SK-N-SH treated with all-trans-retinoic acid at 6 μM for 48 hours (cell line): ENCODE results near the gene CDIPT.

ENCODE experiments used
- ATAC-seq: fragments of 200-7000 bp; cut with Tn5 transposase; 3 replicates; pipeline ENCODE4 v1.9.1; 2020; ENCODE audit warnings: mild to moderate bottlenecking, moderate library complexity
- ARNTL ChIP-seq: fragments of 450-650 bp; formaldehyde crosslinking; IDR thresholded peaks from 2 replicates; pipeline ENCODE4 v1.5.0; 2020; ENCODE audit warnings: low read depth, mild to moderate bottlenecking, moderate library complexity, borderline replicate concordance
- BACH2 ChIP-seq: fragments of 250-450 bp; sonication (Bioruptor Pico); IDR thresholded peaks from 2 replicates; pipeline ENCODE4 v1.9.0; 2021; ENCODE audit warnings: mild to moderate bottlenecking, borderline replicate concordance
- CSRNP3 ChIP-seq: fragments of 250-450 bp; sonication (Bioruptor Pico); IDR thresholded peaks from 2 replicates; pipeline ENCODE4 v1.5.1; 2021; ENCODE audit warnings: mild to moderate bottlenecking, moderate library complexity
- ESRRG ChIP-seq: fragments of 250-450 bp; sonication (Bioruptor Pico); IDR thresholded peaks from 2 replicates; pipeline ENCODE4 v1.6.1; 2021; ENCODE audit warnings: mild to moderate bottlenecking
- GLIS3 ChIP-seq: fragments of 250-450 bp; sonication (Bioruptor Pico); IDR thresholded peaks from 2 replicates; pipeline ENCODE4 v1.5.0; 2020; ENCODE audit warnings: mild to moderate bottlenecking, moderate library complexity
- ISL1 ChIP-seq: fragments of 250-450 bp; sonication (Bioruptor Pico); IDR thresholded peaks from 2 replicates; pipeline ENCODE4 v2.1.2; 2022; ENCODE audit warnings: mild to moderate bottlenecking, moderate library complexity
- PATZ1 ChIP-seq: fragments of 250-450 bp; sonication (Bioruptor Pico); IDR thresholded peaks from 2 replicates; pipeline ENCODE4 v1.8.0; 2020; ENCODE audit warnings: mild to moderate bottlenecking, moderate library complexity, borderline replicate concordance
- POU6F1 ChIP-seq: fragments of 250-450 bp; sonication (Bioruptor Pico); IDR thresholded peaks from 2 replicates; pipeline ENCODE4 v1.8.0; 2021; ENCODE audit warnings: low read depth, mild to moderate bottlenecking, moderate library complexity, borderline replicate concordance
- PPARA ChIP-seq: fragments of 250-450 bp; sonication (Bioruptor Pico); IDR thresholded peaks from 2 replicates; pipeline ENCODE4 v1.5.0; 2020; ENCODE audit warnings: mild to moderate bottlenecking, borderline replicate concordance
- RARB ChIP-seq: fragments of 250-450 bp; sonication (Bioruptor Pico); IDR thresholded peaks from 2 replicates; pipeline ENCODE4 v1.8.0; 2021; ENCODE audit warnings: mild to moderate bottlenecking, moderate library complexity
- TCF4 ChIP-seq: fragments of 250-450 bp; sonication (Bioruptor Pico); IDR thresholded peaks from 2 replicates; pipeline ENCODE4 v1.8.0; 2021; ENCODE audit warnings: mild to moderate bottlenecking, moderate library complexity, borderline replicate concordance
- TSHZ2 ChIP-seq: fragments of 250-450 bp; sonication (Bioruptor Pico); IDR thresholded peaks from 2 replicates; pipeline ENCODE4 v1.5.0; 2020; ENCODE audit warnings: mild to moderate bottlenecking, moderate library complexity
- ZC3H10 ChIP-seq: fragments of 250-450 bp; sonication (Bioruptor Pico); IDR thresholded peaks from 2 replicates; pipeline ENCODE4 v1.5.1; 2021; ENCODE audit warnings: mild to moderate bottlenecking, moderate library complexity
- ZNF565 ChIP-seq: fragments of 450-650 bp; formaldehyde crosslinking; conservative IDR thresholded peaks from 2 replicates; pipeline ENCODE4 v1.5.0; 2020; ENCODE audit warnings: low read depth, mild to moderate bottlenecking, moderate library complexity
- ZNF8 ChIP-seq: fragments of 450-650 bp; formaldehyde crosslinking; IDR thresholded peaks from 2 replicates; pipeline ENCODE4 v1.5.0; 2020; ENCODE audit warnings: mild to moderate bottlenecking, moderate library complexity

The CDIPT gene

GRCh38 chr16:29837841-29838240 is 25.2 kb downstream of the CDIPT start:
- no peak for TF ChIP-seq BACH2 (CRISPR knock-in tag)
- TF ChIP-seq ZNF565 (CRISPR knock-in tag): no peak
- no peak for TF ChIP-seq ISL1
- no peak for TF ChIP-seq RARB (CRISPR knock-in tag)
- TF ChIP-seq ZC3H10: no peak
- TF ChIP-seq ZNF8 (CRISPR knock-in tag): no peak
- no peak for TF ChIP-seq PATZ1
- no peak for TF ChIP-seq POU6F1 (CRISPR knock-in tag)
- TF ChIP-seq TSHZ2 (CRISPR knock-in tag): no peak
- TF ChIP-seq TCF4: no peak
- no peak for ATAC-seq

- ATAC-seq: no peak
- TF ChIP-seq TSHZ2 (CRISPR knock-in tag) (no peak), BACH2 (CRISPR knock-in tag) (no peak), ZNF8 (CRISPR knock-in tag) (no peak), PATZ1 (no peak), TCF4 (no peak), GLIS3 (no peak), ARNTL (CRISPR knock-in tag) (no peak), POU6F1 (CRISPR knock-in tag) (no peak), PPARA (CRISPR knock-in tag) (no peak), CSRNP3 (CRISPR knock-in tag) (no peak), ESRRG (CRISPR knock-in tag) (no peak), ZC3H10 (no peak)
Observed at GRCh38 chr16:29836623-29837022, 26.4 kb downstream of the CDIPT start.
